H1 (cell line): ENCODE results near the gene TDRD12.
"Not testable (repeated sequence)": the region's sequence is repeated elsewhere in the genome, so short reads cannot be mapped to it uniquely, and the experiment has no call there.

Source experiments
- CTCF ChIP-seq, 3 experiments: IDR thresholded peaks; 1 replicate in 2 of 3; 2 replicates in 1 of 3; pipeline versions ENCODE4 v1.5.1 to v1.6.1; 2011; ENCODE audit warnings: low read length in 3 of 3, mild to moderate bottlenecking in 3 of 3, inconsistent platforms in 2 of 3, low read depth in 1 of 3, moderate library complexity in 1 of 3; ENCODE audit not compliant: insufficient read depth in 1 of 3; ENCODE audit errors: control extremely low read depth in 1 of 3
- POLR2A ChIP-seq, 2 experiments: IDR thresholded peaks; 1 replicate in 1 of 2; 2 replicates in 1 of 2; pipeline ENCODE4 v1.6.1; 2011; ENCODE audit warnings: low read depth in 2 of 2, low read length in 2 of 2, mild to moderate bottlenecking in 2 of 2; ENCODE audit errors: control extremely low read depth in 1 of 2

GRCh38 chr19:32694851-32695250 lies 24.7 kb upstream of the TDRD12 start:
- not testable (repeated sequence) for TF ChIP-seq CTCF (IDR thresholded peaks at IDR 0.05; ENCODE audit: control extremely low read depth in 1 of 3, insufficient read depth in 1 of 3, low read depth in 1 of 3, low read length in 3 of 3); POLR2A (IDR thresholded peaks at IDR 0.05; ENCODE audit: control extremely low read depth in 1 of 2, low read depth in 2 of 2, low read length in 2 of 2)
